Activated T-cell treated with anti-CD3 and anti-CD28 coated beads, Interleukin-2, amount 50 U/mL, for 72 hours (primary cell): ENCODE data around the gene DPF3. TPM values are rescaled to one million over a fixed set of nuclear protein-coding genes. Genes with fewer than 3 reads are reported as not detected.

Experiments used
- ATAC-seq, 2 donors: fragments of 150-1000 bp; cut with Tn5 transposase; replicated peaks in 1 of 2; 2 replicates each; pipeline ENCODE4 v1.10.0; 2021; ENCODE audit warnings: moderate library complexity in 2 of 2, mild to moderate bottlenecking in 1 of 2
- DNase-seq, 2 donors: peaks; one replicate each; pipeline ENCODE4 v3.0.0; 2021 to 2022; ENCODE audit warnings: mixed read lengths in 1 of 2
- H3K27ac Mint-ChIP-seq: one replicate; pipeline ENCODE4 v1.8.0; 2022; ENCODE audit warnings: mild to moderate bottlenecking, moderate library complexity, mixed read lengths
- H3K27me3 Mint-ChIP-seq: one replicate; pipeline ENCODE4 v1.8.0; 2022; ENCODE audit warnings: low read depth, mixed read lengths
- H3K36me3 Mint-ChIP-seq, 2 donors: one replicate each; pipeline ENCODE4 v1.8.0; 2022; ENCODE audit warnings: mixed read lengths in 2 of 2, mild to moderate bottlenecking in 1 of 2; ENCODE audit not compliant: insufficient read depth in 2 of 2
- H3K4me1 Mint-ChIP-seq: one replicate; pipeline ENCODE4 v1.8.0; 2022; ENCODE audit warnings: low read depth, mixed read lengths
- H3K4me3 Mint-ChIP-seq, 2 donors: one replicate each; pipeline ENCODE4 v1.8.0; 2022; ENCODE audit warnings: mild to moderate bottlenecking in 2 of 2, mixed read lengths in 2 of 2, moderate library complexity in 2 of 2
- H3K9me3 Mint-ChIP-seq, 2 donors: one replicate each; pipeline ENCODE4 v1.8.0; 2022; ENCODE audit warnings: mixed read lengths in 2 of 2
- total RNA-seq, 2 donors: library from RNA; stranded (reverse); gene quantifications; one replicate each; pipeline ENCODE4 v1.2.3, GENCODE V29; 2022

DPF3 gene
- total RNA-seq = under 1 TPM; 0.23 to 0.62 TPM

GRCh38 chr14:72893636-72894322, at the start of gene DPF3:
Gene DPF3, minus strand, starts transcription at chr14:72894101. Its CDS starts 13 bp downstream, at chr14:72894088.
- peaks cover 25% of the 10 kb centered on the region for H3K4me1 Mint-ChIP-seq
- H3K27ac Mint-ChIP-seq = peak within 1 kb of the TSS; percentile 56
- H3K27me3 Mint-ChIP-seq = peaks cover 64% of the 10 kb centered on the region
- H3K36me3 Mint-ChIP-seq = no peaks in the 10 kb centered on the region
- ATAC-seq = peak; percentile 97 to 98
- no peaks in the 10 kb centered on the region for H3K9me3 Mint-ChIP-seq
- peak within 1 kb of the TSS; percentile 93 to 94 for H3K4me3 Mint-ChIP-seq
- DNase-seq = peak; percentile 93 to 94

- ATAC-seq (no peak), DNase-seq (no peak)
- Mint-ChIP-seq H3K4me3 (no peak overlapping the region), H3K4me1 (peaks cover 4% of the 10 kb centered on the region), H3K27ac (no peak overlapping the region), H3K27me3 (no peaks in the 10 kb centered on the region), H3K36me3 (peaks cover 3% of the 10 kb centered on the region in 2 donors), H3K9me3 (no peaks in the 10 kb centered on the region)
These were observed 49.0 kb upstream of the DPF3 start for GRCh38 chr14:72942934-72943333.

- Mint-ChIP-seq H3K4me3 (no peak overlapping the region), H3K27ac (no peak overlapping the region), H3K27me3 (no peaks in the 10 kb centered on the region), H3K9me3 (no peaks in the 10 kb centered on the region), H3K36me3 (peaks cover 3% of the 10 kb centered on the region in 2 donors), H3K4me1 (peaks cover 15% of the 10 kb centered on the region)
- ATAC-seq (no peak), DNase-seq (no peak)
These were observed 47.5 kb upstream of the DPF3 start for GRCh38 chr14:72941286-72941985.

GRCh38 chr14:72939630-72940029, 45.7 kb upstream of the DPF3 start:
- Mint-ChIP-seq H3K36me3 (peaks cover 3% of the 10 kb centered on the region in 2 donors), H3K27me3 (no peaks in the 10 kb centered on the region)
- no peak for ATAC-seq

GRCh38 chr14:72932893-72933292, 39.0 kb upstream of the DPF3 start:
- DNase-seq (no peak), ATAC-seq (no peak)
- Mint-ChIP-seq H3K9me3 (no peaks in the 10 kb centered on the region), H3K36me3 (no peaks in the 10 kb centered on the region), H3K4me3 (no peak overlapping the region), H3K27me3 (no peaks in the 10 kb centered on the region), H3K27ac (no peak overlapping the region), H3K4me1 (peaks cover 24% of the 10 kb centered on the region)

More at GRCh38 chr14:72939630-72940029, 45.7 kb upstream of the DPF3 start:
- DNase-seq = no peak
- Mint-ChIP-seq H3K4me1 (peaks cover 18% of the 10 kb centered on the region), H3K9me3 (no peaks in the 10 kb centered on the region), H3K27ac (no peak overlapping the region), H3K4me3 (no peak overlapping the region)

GRCh38 chr14:72929316-72930080, 35.6 kb upstream of the DPF3 start:
- Mint-ChIP-seq H3K27ac (no peak overlapping the region), H3K36me3 (no peaks in the 10 kb centered on the region), H3K27me3 (peaks cover 10% of the 10 kb centered on the region), H3K4me1 (peaks cover 21% of the 10 kb centered on the region), H3K4me3 (no peak overlapping the region), H3K9me3 (no peaks in the 10 kb centered on the region)
- no peak for ATAC-seq
- DNase-seq = no peak

GRCh38 chr14:72928872-72929271, 35.0 kb upstream of the DPF3 start:
- no peak for DNase-seq
- ATAC-seq = no peak

GRCh38 chr14:72926292-72927028, 32.6 kb upstream of the DPF3 start, which contains the start of gene DCAF4:
Gene DCAF4, plus strand, starts transcription at chr14:72926464. Its CDS starts 11,515 bp downstream, at chr14:72937979.
- H3K4me3 Mint-ChIP-seq = peak within 1 kb of the TSS; percentile 93 to 94
- DNase-seq (peak; percentile 92 to 97), ATAC-seq (peak; percentile 97 to 98)
- peaks cover 19% of the 10 kb centered on the region for H3K4me1 Mint-ChIP-seq
- H3K36me3 Mint-ChIP-seq = no peaks in the 10 kb centered on the region
- peak within 1 kb of the TSS; percentile 15 for H3K27ac Mint-ChIP-seq
- peaks cover 16% of the 10 kb centered on the region for H3K27me3 Mint-ChIP-seq
- H3K9me3 Mint-ChIP-seq = no peaks in the 10 kb centered on the region

More at GRCh38 chr14:72928872-72929271, 35.0 kb upstream of the DPF3 start:
- H3K4me3 Mint-ChIP-seq = no peak overlapping the region
- peaks cover 21% of the 10 kb centered on the region for H3K4me1 Mint-ChIP-seq
- no peaks in the 10 kb centered on the region for H3K9me3 Mint-ChIP-seq
- H3K36me3 Mint-ChIP-seq = no peaks in the 10 kb centered on the region
- peaks cover 16% of the 10 kb centered on the region for H3K27me3 Mint-ChIP-seq
- no peak overlapping the region for H3K27ac Mint-ChIP-seq

- DNase-seq = no peak
- Mint-ChIP-seq H3K36me3 (no peaks in the 10 kb centered on the region), H3K27ac (no peak overlapping the region), H3K4me3 (peak overlapping the region; percentile 93 to 94), H3K27me3 (peaks cover 21% of the 10 kb centered on the region), H3K4me1 (peaks cover 14% of the 10 kb centered on the region), H3K9me3 (no peaks in the 10 kb centered on the region)
- no peak for ATAC-seq
These were observed 32.0 kb upstream of the DPF3 start for GRCh38 chr14:72925815-72926291.

GRCh38 chr14:72925171-72925759, 31.4 kb upstream of the DPF3 start:
- no peaks in the 10 kb centered on the region for H3K9me3 Mint-ChIP-seq
- peak overlapping the region; percentile 93 to 94 for H3K4me3 Mint-ChIP-seq
- no peak for ATAC-seq

GRCh38 chr14:72924337-72924736, 30.4 kb upstream of the DPF3 start:
- Mint-ChIP-seq H3K4me3 (no peak overlapping the region), H3K9me3 (no peaks in the 10 kb centered on the region), H3K27me3 (peaks cover 24% of the 10 kb centered on the region), H3K36me3 (no peaks in the 10 kb centered on the region), H3K4me1 (peaks cover 14% of the 10 kb centered on the region), H3K27ac (no peak overlapping the region)
- DNase-seq = no peak
- no peak for ATAC-seq

More at GRCh38 chr14:72925171-72925759, 31.4 kb upstream of the DPF3 start:
- no peak for DNase-seq
- Mint-ChIP-seq H3K27me3 (peaks cover 24% of the 10 kb centered on the region), H3K4me1 (peaks cover 14% of the 10 kb centered on the region), H3K27ac (no peak overlapping the region), H3K36me3 (no peaks in the 10 kb centered on the region)

- H3K27ac Mint-ChIP-seq = no peak overlapping the region
These were observed 27.5 kb upstream of the DPF3 start for GRCh38 chr14:72921396-72921795.

More at GRCh38 chr14:72921396-72921795, 27.5 kb upstream of the DPF3 start:
- Mint-ChIP-seq H3K4me1 (peaks cover 9% of the 10 kb centered on the region), H3K36me3 (no peaks in the 10 kb centered on the region), H3K9me3 (no peaks in the 10 kb centered on the region), H3K27me3 (peaks cover 31% of the 10 kb centered on the region), H3K4me3 (no peak overlapping the region)
- no peak for ATAC-seq
- DNase-seq = no peak
